OCI-LY7 (cell line): ENCODE measurements around the gene TIMP3.

Source experiments
- CTCF ChIP-seq: fragments of 200-600 bp; sonication (generic); conservative IDR thresholded peaks from 2 replicates; pipeline ENCODE4 v1.5.1; 2014; ENCODE audit warnings: mild to moderate bottlenecking, antibody characterized with exemption, low read length, moderate library complexity, mixed read lengths
- EZH2phosphoT487 ChIP-seq: fragments of 200-600 bp; sonication (generic); IDR thresholded peaks from 2 replicates; pipeline ENCODE4 v1.6.1; 2018; ENCODE audit warnings: low read depth, borderline replicate concordance, mild to moderate bottlenecking, mixed run types, antibody characterized with exemption, low read length, moderate library complexity, mixed read lengths

- TF ChIP-seq CTCF: no peak
- no peak for TF ChIP-seq EZH2phosphoT487
These were observed 78.0 kb downstream of the TIMP3 start for GRCh38 chr22:32879550-32879949.
